Muscle of back (tissue), 11 donors: Measurements from ENCODE around the gene VAMP1. TPM values are rescaled to one million over a fixed set of nuclear protein-coding genes. Genes with fewer than 3 reads are reported as not detected.
"Not testable (repeated sequence)": the region's sequence is repeated elsewhere in the genome, so short reads cannot be mapped to it uniquely, and the experiment has no call there.

Source experiments
- DNase-seq, 3 donors: peaks; one replicate each; pipeline versions ENCODE4 v3.0.0 to v3.0.0-alpha.2; 2013
- polyA plus RNA-seq, 10 donors: library from polyadenylated mRNA; unstranded; fragments of 120-200 nt; gene quantifications; one replicate each; pipeline ENCODE4 v1.2.1, GENCODE V29; 2013; ENCODE audit not compliant: insufficient read length in 10 of 10

The VAMP1 gene
- polyA plus RNA-seq, 10 donors: 6.6 to 18.1 (median 9.0) TPM

- DNase-seq: peak in 1 of 3 donors; percentile 16
Measured at GRCh38 chr12:6452245-6452943, 18.1 kb downstream of the VAMP1 start.

GRCh38 chr12:6451348-6452244 lies 18.9 kb downstream of the VAMP1 start, which contains the start of gene TAPBPL:
TAPBPL (plus strand) TSS chr12:6452042; CDS start chr12:6452249, 207 bp downstream.
- peak; percentile 91 to 97 (median 91) for DNase-seq

GRCh38 chr12:6450869-6451347 lies 19.6 kb downstream of the VAMP1 start:
- DNase-seq: no peak

- peak in 2 of 3 donors; percentile 33 to 45 for DNase-seq
Measured at GRCh38 chr12:6450091-6450868, 20.2 kb downstream of the VAMP1 start.

- no peak for DNase-seq
Measured at GRCh38 chr12:6444704-6445688, 25.5 kb downstream of the VAMP1 start, which contains the start of gene CD27. CD27 (plus strand) TSS chr12:6444955; CDS start chr12:6445096, 141 bp downstream.

- no peak for DNase-seq
Measured at GRCh38 chr12:6444031-6444430, 26.4 kb downstream of the VAMP1 start.

- DNase-seq: no peak
Measured at GRCh38 chr12:6443361-6443983, 27.0 kb downstream of the VAMP1 start.

- no peak for DNase-seq
Measured at GRCh38 chr12:6442836-6443235, 27.6 kb downstream of the VAMP1 start.

GRCh38 chr12:6440391-6440790 lies 30.1 kb downstream of the VAMP1 start:
- DNase-seq: no peak

GRCh38 chr12:6438345-6438744 lies 32.1 kb downstream of the VAMP1 start:
- DNase-seq: no peak

- DNase-seq: no peak
Measured at GRCh38 chr12:6437586-6437985, 32.9 kb downstream of the VAMP1 start.

- DNase-seq: no peak
Measured at GRCh38 chr12:6435961-6436715, 34.3 kb downstream of the VAMP1 start.

GRCh38 chr12:6434205-6435140 lies 36.0 kb downstream of the VAMP1 start:
- no peak for DNase-seq

GRCh38 chr12:6432991-6433390 lies 37.5 kb downstream of the VAMP1 start:
- no peak for DNase-seq

GRCh38 chr12:6430124-6430989 lies 40.1 kb downstream of the VAMP1 start:
- DNase-seq: peak; percentile 55 to 81 (median 76)

GRCh38 chr12:6428326-6428725 lies 42.2 kb downstream of the VAMP1 start:
- DNase-seq: no peak

- not testable (repeated sequence) for DNase-seq
Measured at GRCh38 chr12:6427796-6428195, 42.7 kb downstream of the VAMP1 start.
